Esophagus muscularis mucosa (tissue), 4 donors: ENCODE measurements around the gene KBTBD2. TPM values are rescaled to one million over a fixed set of nuclear protein-coding genes. Genes with fewer than 3 reads are reported as not detected.
"Not testable (repeated sequence)": the region's sequence is repeated elsewhere in the genome, so short reads cannot be mapped to it uniquely, and the experiment has no call there.

Experiments
- DNase-seq: peaks from one replicate; pipeline ENCODE4 v3.0.0-alpha.2; 2017; ENCODE audit errors: extremely low spot score
- H3K27ac ChIP-seq, 4 donors: fragments of 200-600 bp; sonication (generic); replicated peaks in 1 of 4; 1 replicate in 3 of 4; 2 replicates in 1 of 4; pipeline ENCODE4 v1.5.1; 2016 to 2019; ENCODE audit warnings: mild to moderate bottlenecking in 1 of 4
- H3K27me3 ChIP-seq, 4 donors: fragments of 200-600 bp; sonication (generic); one replicate each; pipeline versions ENCODE4 v1.5.1 to v1.6.0; 2016 to 2019
- H3K36me3 ChIP-seq, 4 donors: fragments of 200-600 bp; sonication (generic); one replicate each; pipeline ENCODE4 v1.5.1; 2016 to 2019
- H3K4me1 ChIP-seq, 4 donors: fragments of 200-600 bp; sonication (generic); one replicate each; pipeline ENCODE4 v1.5.1; 2016 to 2019
- H3K4me3 ChIP-seq, 4 donors: fragments of 200-600 bp; sonication (generic); 1 replicate in 2 of 4; 2 replicates in 2 of 4; pipeline ENCODE4 v1.5.1; 2016 to 2019; ENCODE audit warnings: mild to moderate bottlenecking in 4 of 4, moderate library complexity in 1 of 4
- H3K9me3 ChIP-seq, 4 donors: fragments of 200-600 bp; sonication (generic); 1 replicate in 3 of 4; 2 replicates in 1 of 4; pipeline ENCODE4 v1.5.1; 2016 to 2019
- CTCF ChIP-seq, 3 experiments: fragments of 200-600 bp in 2 of 3; fragments of 450-650 bp in 1 of 3; sonication (generic) in 2 of 3; IDR thresholded peaks; one replicate each; pipeline ENCODE4 v1.5.1; 2017 to 2019; ENCODE audit warnings: antibody characterized with exemption in 3 of 3, mild to moderate bottlenecking in 2 of 3, moderate library complexity in 1 of 3
- EP300 ChIP-seq: sonication (generic); formaldehyde crosslinking; IDR thresholded peaks from one replicate; pipeline ENCODE4 v1.6.1; 2017; ENCODE audit warnings: antibody characterized with exemption
- POLR2A ChIP-seq: fragments of 450-650 bp; IDR thresholded peaks from one replicate; pipeline ENCODE4 v1.6.1; 2017; ENCODE audit warnings: antibody characterized with exemption, moderate library complexity, mild to moderate bottlenecking, low read depth
- POLR2AphosphoS5 ChIP-seq, 2 donors: sonication (generic); formaldehyde crosslinking; IDR thresholded peaks; one replicate each; pipeline ENCODE4 v1.6.1; 2017; ENCODE audit warnings: antibody characterized with exemption in 2 of 2
- WGBS: methylation state at CpG from one replicate; pipeline ENCODE4 v1.1.5; 2018; 5-methylcytosine and 5-hydroxymethylcytosine counted together
- intact Hi-C: fragments of 100-400 bp; cut with DNase I; formaldehyde crosslinking; loops from one replicate; pipeline ENCODE4 v1.15.1; 2023
- total RNA-seq, 4 donors: library from RNA; depleted of rRNA; stranded (reverse); fragments of >200 nt; gene quantifications; one replicate each; pipeline versions ENCODE4 v1.1.0 to v1.2.1, GENCODE V29; 2016

The KBTBD2 gene
- total RNA-seq, 4 donors from 2014 or later: 28.3 to 51.2 (median 38.7) TPM

- H3K9me3 ChIP-seq: no peaks in the 10 kb centered on the region
Measured at GRCh38 chr7:32846630-32847225, 44.8 kb downstream of the KBTBD2 start.

GRCh38 chr7:32844748-32845147 is 46.8 kb downstream of the KBTBD2 start:
- H3K27ac ChIP-seq, H3K4me1 ChIP-seq, DNase-seq, H3K36me3 ChIP-seq, H3K4me3 ChIP-seq, H3K9me3 ChIP-seq, H3K27me3 ChIP-seq: not testable (repeated sequence)
- intact Hi-C loops: loop anchor here (5.0 to 10.0 kb wide), 3 partner anchors 48 to 268 kb away; partner anchors contain the start of gene KBTBD2
- 93% methylated on average over 3 of the region's 6 CpGs for WGBS

More at GRCh38 chr7:32846630-32847225, 44.8 kb downstream of the KBTBD2 start:
- Histone ChIP-seq H3K27me3 (no peaks in the 10 kb centered on the region), H3K4me1 (peaks cover 4 to 9% (median 7%) of the 10 kb centered on the region in 4 donors), H3K27ac (no peak overlapping the region), H3K36me3 (no peaks in the 10 kb centered on the region), H3K4me3 (peak overlapping the region in 1 of 4 donors; percentile 7)
- intact Hi-C loops: loop anchor here (2.0 to 10.0 kb wide), 4 partner anchors 46 to 266 kb away; partner anchors contain the start of gene KBTBD2
- peak; percentile 96 for DNase-seq
- 19% methylated on average over 9 of the region's 9 CpGs for WGBS
- peak; percentile 89 to 93 (median 92) for TF ChIP-seq CTCF (IDR thresholded peaks at IDR 0.05)
- peak in 1 of 2 donors; percentile 44 for TF ChIP-seq POLR2AphosphoS5 (IDR thresholded peaks at IDR 0.05)
- no peak for TF ChIP-seq EP300
- no peak for TF ChIP-seq POLR2A

- not testable (repeated sequence) for DNase-seq, H3K36me3 ChIP-seq, H3K9me3 ChIP-seq, H3K27ac ChIP-seq, H3K4me3 ChIP-seq, H3K27me3 ChIP-seq, H3K4me1 ChIP-seq
- intact Hi-C loops: loop anchor here (10.0 kb wide), 1 partner anchor 211 kb away; no protein-coding TSS in a partner anchor
- WGBS: 89% methylated on average over 3 of the region's 3 CpGs
Measured at GRCh38 chr7:32843763-32844162, 47.8 kb downstream of the KBTBD2 start.

- not testable (repeated sequence) for H3K4me3 ChIP-seq, H3K27ac ChIP-seq, H3K4me1 ChIP-seq, DNase-seq, H3K27me3 ChIP-seq, H3K36me3 ChIP-seq, H3K9me3 ChIP-seq
- whole genome bisulfite sequencing: 75% methylated on average over 8 of the region's 8 CpGs
- intact Hi-C loops: loop anchor here (10.0 kb wide), 1 partner anchor 215 kb away; no protein-coding TSS in a partner anchor
Measured at GRCh38 chr7:32839846-32840245, 51.7 kb downstream of the KBTBD2 start.

GRCh38 chr7:32828996-32829752 is 62.4 kb downstream of the KBTBD2 start:
- H3K4me1 ChIP-seq, intact Hi-C loops: not testable (repeated sequence)

More at GRCh38 chr7:32828996-32829752, 62.4 kb downstream of the KBTBD2 start:
- H3K27ac ChIP-seq, H3K4me3 ChIP-seq, H3K9me3 ChIP-seq, H3K36me3 ChIP-seq, H3K27me3 ChIP-seq, DNase-seq: not testable (repeated sequence)
- WGBS: 96% methylated on average over 1 of the region's 3 CpGs

Other genes starting within 250 kb of the KBTBD2 start
- gene FKBP9, start 65.7 kb upstream of the KBTBD2 start, total RNA-seq: 100 to 1,000 TPM; 119 to 123 (median 122) TPM
- gene NT5C3A, start 171.0 kb upstream of the KBTBD2 start, total RNA-seq: 10 to 100 TPM; 13.9 to 22.0 (median 19.7) TPM
- gene RP9, start 217.6 kb upstream of the KBTBD2 start, total RNA-seq: 10 to 100 TPM in 2 of 4 donors, 1 to 10 TPM in 2; 7.6 to 11.5 (median 10.1) TPM
- gene BBS9, start 237.8 kb upstream of the KBTBD2 start, total RNA-seq: 10 to 100 TPM; 14.7 to 20.8 (median 16.3) TPM